Caco-2 (cell line): ENCODE data around the gene IFI27L1. TPM values are rescaled to one million over a fixed set of nuclear protein-coding genes. Genes with fewer than 3 reads are reported as not detected.

Experiments
- BruUV-seq: library from RNA; stranded (reverse); fragments of 400-500 nt; replicated peaks from 2 replicates; lab custom pipeline; 2021; lab: Mats Ljungman, UMichigan
- CTCF ChIA-PET: fragments of 300-600 bp; sonication (Branson Sonifier 250); formaldehyde crosslinking; loops from one replicate; lab custom pipeline; 2022; ENCODE audit warnings: antibody characterized with exemption; lab: Charles Lee
- POLR2A ChIA-PET: fragments of 300-600 bp; sonication (Branson Sonifier 250); formaldehyde crosslinking; loops from one replicate; lab custom pipeline; 2022; ENCODE audit warnings: antibody characterized with exemption; lab: Charles Lee
- DNase-seq, 2 experiments: peaks; one replicate each; pipeline versions ENCODE4 v3.0.0 to v3.0.0-alpha.2; 2020 to 2022
- H3K27me3 ChIP-seq: replicated peaks from 2 replicates; pipeline ENCODE4 v1.6.0; 2011; ENCODE audit warnings: low read length; ENCODE audit not compliant: control insufficient read depth, insufficient read depth
- H3K36me3 ChIP-seq: 2 replicates; pipeline ENCODE4 v1.5.1; 2011; ENCODE audit warnings: low read length; ENCODE audit not compliant: control insufficient read depth, insufficient read depth
- H3K4me1 ChIP-seq: fragments of 250-450 bp; sonication (Bioruptor Pico); 2 replicates; pipeline ENCODE4 v1.5.1; 2020; ENCODE audit warnings: mild to moderate bottlenecking
- H3K4me3 ChIP-seq: 2 replicates; pipeline ENCODE4 v1.5.1; 2011; ENCODE audit warnings: low read depth, mild to moderate bottlenecking, control low read depth, low read length
- H3K9me3 ChIP-seq: fragments of 250-450 bp; sonication (Bioruptor Pico); 2 replicates; pipeline ENCODE4 v1.5.1; 2020; ENCODE audit warnings: mild to moderate bottlenecking, moderate library complexity
- H3K27ac Mint-ChIP-seq: one replicate; pipeline ENCODE4 v1.8.0; 2022; ENCODE audit warnings: mixed read lengths; ENCODE audit not compliant: unreplicated experiment
- H3K27me3 Mint-ChIP-seq: one replicate; pipeline ENCODE4 v1.8.0; 2022; ENCODE audit warnings: mixed read lengths; ENCODE audit not compliant: insufficient read depth, unreplicated experiment
- H3K36me3 Mint-ChIP-seq: one replicate; pipeline ENCODE4 v1.8.0; 2022; ENCODE audit warnings: mild to moderate bottlenecking, mixed read lengths; ENCODE audit not compliant: insufficient read depth, unreplicated experiment
- H3K4me1 Mint-ChIP-seq: one replicate; pipeline ENCODE4 v1.8.0; 2022; ENCODE audit warnings: low read depth, mixed read lengths; ENCODE audit not compliant: unreplicated experiment
- H3K4me3 Mint-ChIP-seq: one replicate; pipeline ENCODE4 v1.8.0; 2022; ENCODE audit warnings: mild to moderate bottlenecking, moderate library complexity, mixed read lengths; ENCODE audit not compliant: unreplicated experiment
- H3K9me3 Mint-ChIP-seq: one replicate; pipeline ENCODE4 v1.8.0; 2022; ENCODE audit warnings: mixed read lengths; ENCODE audit not compliant: unreplicated experiment
- intact Hi-C: fragments of 100-400 bp; cut with micrococcal nuclease; formaldehyde crosslinking; loops from one replicate; pipeline ENCODE4 v1.10.0; 2022; ENCODE audit not compliant: unreplicated experiment
- total RNA-seq: library from RNA; stranded (reverse); gene quantifications from 2 replicates; pipeline ENCODE4 v1.2.3, GENCODE V29; 2022
- TF ChIP-seq, protein P1 (sequence below), 2 experiments: fragments of 200-600 bp in 1 of 2; IDR thresholded peaks; 1 replicate in 1 of 2; 2 replicates in 1 of 2; pipeline versions ENCODE4 v1.5.1 to v1.8.0; 2011 to 2022; ENCODE audit warnings: antibody characterized with exemption in 1 of 2, control low read depth in 1 of 2, inconsistent platforms in 1 of 2, low read depth in 1 of 2, low read length in 1 of 2, mild to moderate bottlenecking in 1 of 2, moderate library complexity in 1 of 2; ENCODE audit not compliant: insufficient read depth in 1 of 2, severe bottlenecking in 1 of 2, unreplicated experiment in 1 of 2

Gene IFI27L1
- total RNA-seq, 1 experiment from 2014 or later: 13.6 TPM

DNA sequence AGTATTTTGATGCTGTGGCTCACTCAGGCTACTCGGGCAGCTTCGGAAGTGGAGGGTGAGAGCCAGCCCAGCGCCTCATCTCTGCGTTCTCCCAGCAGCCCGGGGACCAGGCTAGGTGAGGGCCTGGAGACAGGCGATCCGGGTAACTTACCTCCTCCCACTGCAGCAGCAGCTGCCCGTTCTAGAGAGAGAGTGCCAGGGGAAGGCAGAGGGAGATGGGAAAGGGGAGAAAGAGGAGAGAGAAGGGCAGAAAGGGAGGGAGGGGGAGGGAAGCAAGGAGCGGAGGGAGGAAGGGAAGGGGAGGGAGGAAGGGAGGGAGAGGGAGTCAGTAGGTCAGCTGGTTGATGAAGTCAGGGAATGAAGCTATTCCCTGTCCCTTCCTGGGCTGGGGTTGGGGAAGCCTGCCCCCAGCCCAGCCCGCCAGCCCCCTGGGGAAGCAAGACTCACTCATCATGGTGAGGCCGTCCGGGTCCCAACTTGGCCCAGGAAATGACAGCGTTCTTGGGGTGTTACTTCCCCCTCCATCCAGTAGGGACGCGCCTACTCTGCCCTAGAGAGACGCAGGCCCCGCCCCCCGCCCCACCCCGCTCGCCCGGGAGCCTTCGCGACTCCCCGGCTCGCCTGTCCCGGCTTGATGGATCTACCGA lies 48.1 kb downstream of the IFI27L1 start, which contains the start of gene IFI27L2:
IFI27L2 (minus strand) TSS at position 494 of the 647 bp plus-strand sequence; CDS start at position 454, 40 bp downstream.
- peak; percentile 50 to 76 for DNase-seq
- peak within 1 kb of the TSS; percentile 84 for H3K4me3 Mint-ChIP-seq
- intact Hi-C loops: no loop called here
- H3K27me3 Mint-ChIP-seq: no peaks in the 10 kb centered on the region
- no peaks in the 10 kb centered on the region for H3K27me3 ChIP-seq
- ChIA-PET CTCF (interaction anchor here (0.5 to 1.6 kb wide), 5 partner anchors 23 to 1782 kb away, joined by 3 to 6 read pairs (median 4); partner anchors contain the start of genes DDX24 and IFI27L1), POLR2A (no interaction called here)
- BruUV-seq: no TSS peak
- H3K36me3 ChIP-seq: no peaks in the 10 kb centered on the region
- H3K4me1 ChIP-seq: no peaks in the 10 kb centered on the region
- H3K9me3 ChIP-seq: no peaks in the 10 kb centered on the region
- peak within 1 kb of the TSS; percentile 29 for H3K4me3 ChIP-seq
- TF ChIP-seq, protein P1, sequence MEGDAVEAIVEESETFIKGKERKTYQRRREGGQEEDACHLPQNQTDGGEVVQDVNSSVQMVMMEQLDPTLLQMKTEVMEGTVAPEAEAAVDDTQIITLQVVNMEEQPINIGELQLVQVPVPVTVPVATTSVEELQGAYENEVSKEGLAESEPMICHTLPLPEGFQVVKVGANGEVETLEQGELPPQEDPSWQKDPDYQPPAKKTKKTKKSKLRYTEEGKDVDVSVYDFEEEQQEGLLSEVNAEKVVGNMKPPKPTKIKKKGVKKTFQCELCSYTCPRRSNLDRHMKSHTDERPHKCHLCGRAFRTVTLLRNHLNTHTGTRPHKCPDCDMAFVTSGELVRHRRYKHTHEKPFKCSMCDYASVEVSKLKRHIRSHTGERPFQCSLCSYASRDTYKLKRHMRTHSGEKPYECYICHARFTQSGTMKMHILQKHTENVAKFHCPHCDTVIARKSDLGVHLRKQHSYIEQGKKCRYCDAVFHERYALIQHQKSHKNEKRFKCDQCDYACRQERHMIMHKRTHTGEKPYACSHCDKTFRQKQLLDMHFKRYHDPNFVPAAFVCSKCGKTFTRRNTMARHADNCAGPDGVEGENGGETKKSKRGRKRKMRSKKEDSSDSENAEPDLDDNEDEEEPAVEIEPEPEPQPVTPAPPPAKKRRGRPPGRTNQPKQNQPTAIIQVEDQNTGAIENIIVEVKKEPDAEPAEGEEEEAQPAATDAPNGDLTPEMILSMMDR (IDR thresholded peaks at IDR 0.05; ENCODE audit: insufficient read depth in 1 of 2, low read depth in 1 of 2, low read length in 1 of 2, severe bottlenecking in 1 of 2, unreplicated experiment in 1 of 2): peak in 1 of 2 experiments; percentile 47
- H3K27ac Mint-ChIP-seq: no peak within 1 kb of the TSS
- peaks cover 10% of the 10 kb centered on the region for H3K4me1 Mint-ChIP-seq
- no peaks in the 10 kb centered on the region for H3K9me3 Mint-ChIP-seq
- no peaks in the 10 kb centered on the region for H3K36me3 Mint-ChIP-seq

DNA sequence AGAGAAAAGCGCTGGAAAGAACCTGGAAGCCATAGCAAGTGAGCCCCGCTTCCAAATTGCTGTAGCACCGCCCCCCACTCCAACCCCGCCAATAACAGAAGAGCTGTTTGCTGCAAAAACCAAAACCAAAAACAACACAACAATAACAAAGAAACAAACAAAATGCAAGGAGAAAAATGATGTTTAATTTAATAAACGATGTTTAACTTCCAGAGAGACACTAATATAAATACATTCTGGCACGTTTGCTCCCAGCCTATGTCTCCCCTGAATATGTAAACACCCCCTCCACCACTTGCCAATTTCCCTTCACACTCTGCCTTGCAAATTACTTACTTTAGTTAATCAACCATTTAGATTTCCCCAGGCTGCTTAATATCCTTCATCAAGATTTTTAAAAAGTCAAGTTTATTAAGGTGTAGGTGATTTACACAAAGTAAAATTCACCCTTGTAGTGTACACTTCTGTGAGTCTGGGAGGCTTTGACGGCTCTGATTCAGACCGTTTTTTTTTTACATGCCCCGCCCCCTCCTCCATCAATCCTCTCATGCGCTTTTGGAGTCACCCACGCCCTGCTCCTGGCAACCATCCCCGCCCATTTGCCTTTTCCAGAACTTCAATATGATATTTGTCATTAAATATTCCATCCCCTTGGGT lies 48.8 kb downstream of the IFI27L1 start:
- DNase-seq: no peak
- no peak overlapping the region for H3K27ac Mint-ChIP-seq
- Histone ChIP-seq H3K27me3 (no peaks in the 10 kb centered on the region), H3K36me3 (no peaks in the 10 kb centered on the region), H3K4me3 (peak overlapping the region; percentile 15), H3K4me1 (no peaks in the 10 kb centered on the region), H3K9me3 (no peaks in the 10 kb centered on the region)
- H3K4me1 Mint-ChIP-seq: peaks cover 10% of the 10 kb centered on the region
- intact Hi-C loops: loop anchor here (10.0 kb wide), 2 partner anchors 295 to 355 kb away; no protein-coding TSS in a partner anchor
- peaks cover 3% of the 10 kb centered on the region for H3K9me3 Mint-ChIP-seq
- H3K4me3 Mint-ChIP-seq: peak overlapping the region; percentile 84
- no TSS peak for BruUV-seq
- H3K27me3 Mint-ChIP-seq: no peaks in the 10 kb centered on the region
- POLR2A ChIA-PET: no interaction called here
- TF ChIP-seq, protein P1 (IDR thresholded peaks at IDR 0.05; ENCODE audit: insufficient read depth in 1 of 2, low read depth in 1 of 2, low read length in 1 of 2, severe bottlenecking in 1 of 2, unreplicated experiment in 1 of 2): no peak
- H3K36me3 Mint-ChIP-seq: no peaks in the 10 kb centered on the region
- CTCF ChIA-PET: interaction anchor here (0.5 to 0.7 kb wide), 3 partner anchors 24 to 178 kb away, joined by 3 to 6 read pairs (median 4); partner anchors contain the start of genes DDX24 and IFI27L1

DNA sequence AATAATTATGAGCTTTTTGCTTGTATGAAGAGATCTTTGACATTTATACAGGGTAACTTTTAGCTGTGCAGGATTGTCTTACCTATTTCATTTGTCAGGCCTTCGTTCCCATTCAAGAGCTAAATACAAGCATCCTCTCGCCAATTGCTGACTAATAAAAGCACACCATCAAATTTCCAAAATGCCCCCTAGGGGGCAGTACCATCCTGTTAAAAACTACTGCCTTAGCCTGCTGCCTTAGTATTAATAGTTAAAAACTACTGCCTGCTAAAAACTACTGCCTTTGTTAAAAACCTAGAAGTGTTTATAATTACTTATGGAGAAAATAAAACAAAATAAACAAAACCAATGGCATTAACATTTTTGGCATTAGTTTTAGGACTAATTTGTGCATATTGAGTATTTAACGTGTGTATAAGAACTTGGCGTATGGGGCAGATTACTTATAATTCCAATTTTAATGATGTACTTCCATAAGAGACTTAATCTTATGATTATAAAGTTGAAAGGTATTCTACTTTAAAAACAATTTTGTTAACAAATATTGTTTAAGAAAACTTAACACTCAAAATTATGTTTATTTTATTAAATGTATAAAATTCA lies 51.3 kb downstream of the IFI27L1 start:
- intact Hi-C loops: loop anchor here (1.0 to 10.0 kb wide), 3 partner anchors 48 to 352 kb away; no protein-coding TSS in a partner anchor
- Mint-ChIP-seq H3K4me1 (peaks cover 10% of the 10 kb centered on the region), H3K9me3 (peaks cover 13% of the 10 kb centered on the region), H3K27me3 (peaks cover 3% of the 10 kb centered on the region), H3K36me3 (no peaks in the 10 kb centered on the region), H3K4me3 (no peak overlapping the region), H3K27ac (no peak overlapping the region)
- TF ChIP-seq, protein P1 (IDR thresholded peaks at IDR 0.05; ENCODE audit: insufficient read depth in 1 of 2, low read depth in 1 of 2, low read length in 1 of 2, severe bottlenecking in 1 of 2, unreplicated experiment in 1 of 2): peak; percentile 63 to 70
- no peak overlapping the region for H3K4me3 ChIP-seq
- no peaks in the 10 kb centered on the region for H3K27me3 ChIP-seq
- peak in 1 of 2 experiments; percentile 74 for DNase-seq
- ChIA-PET CTCF (interaction anchor here (0.7 to 1.4 kb wide), 8 partner anchors 9 to 353 kb away, joined by 3 to 11 read pairs (median 5); partner anchors contain the start of genes DDX24 and IFI27L1), POLR2A (no interaction called here)
- BruUV-seq: no TSS peak
- no peaks in the 10 kb centered on the region for H3K36me3 ChIP-seq
- no peaks in the 10 kb centered on the region for H3K4me1 ChIP-seq
- H3K9me3 ChIP-seq: no peaks in the 10 kb centered on the region
